ENCODE data around the gene CPZ.

- TF ChIP-seq CTCF (IDR thresholded peaks at IDR 0.05) (no peak), POLR2A (IDR thresholded peaks at IDR 0.05) (no peak)
Observed at GRCh38 chr4:8553991-8554405, 38.6 kb upstream of the CPZ start.

All from Peyer's patch (tissue), 4 donors.